NOMO-1 treated with DMSO at 0.1 percent for 48 hours (cell line): ENCODE measurements around the gene SIX5.

Experiments used
- DNase-seq: peaks from one replicate; lab custom pipeline; 2025; ENCODE audit not compliant: unreplicated experiment; lab: John Stamatoyannopoulos, UW

SIX5 gene

DNA sequence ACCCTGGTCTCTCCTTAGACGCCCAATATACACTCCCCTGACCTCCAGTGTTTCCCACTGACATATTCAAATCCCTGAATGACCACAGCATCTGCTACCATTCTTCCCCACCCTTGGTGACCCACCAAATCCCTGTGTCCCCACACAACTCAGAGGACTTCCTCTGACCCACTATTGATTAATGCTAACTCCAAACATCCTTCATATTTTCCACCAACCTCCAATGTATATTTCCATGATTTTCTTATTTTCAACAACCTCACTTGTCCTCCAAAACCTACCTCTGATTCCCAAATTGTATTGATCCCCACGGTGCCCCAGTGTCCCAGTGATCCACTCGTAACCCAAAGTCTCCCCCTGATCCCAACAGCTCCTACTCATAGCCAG is 24.1 kb upstream of the SIX5 start:
- no peak for DNase-seq

DNA sequence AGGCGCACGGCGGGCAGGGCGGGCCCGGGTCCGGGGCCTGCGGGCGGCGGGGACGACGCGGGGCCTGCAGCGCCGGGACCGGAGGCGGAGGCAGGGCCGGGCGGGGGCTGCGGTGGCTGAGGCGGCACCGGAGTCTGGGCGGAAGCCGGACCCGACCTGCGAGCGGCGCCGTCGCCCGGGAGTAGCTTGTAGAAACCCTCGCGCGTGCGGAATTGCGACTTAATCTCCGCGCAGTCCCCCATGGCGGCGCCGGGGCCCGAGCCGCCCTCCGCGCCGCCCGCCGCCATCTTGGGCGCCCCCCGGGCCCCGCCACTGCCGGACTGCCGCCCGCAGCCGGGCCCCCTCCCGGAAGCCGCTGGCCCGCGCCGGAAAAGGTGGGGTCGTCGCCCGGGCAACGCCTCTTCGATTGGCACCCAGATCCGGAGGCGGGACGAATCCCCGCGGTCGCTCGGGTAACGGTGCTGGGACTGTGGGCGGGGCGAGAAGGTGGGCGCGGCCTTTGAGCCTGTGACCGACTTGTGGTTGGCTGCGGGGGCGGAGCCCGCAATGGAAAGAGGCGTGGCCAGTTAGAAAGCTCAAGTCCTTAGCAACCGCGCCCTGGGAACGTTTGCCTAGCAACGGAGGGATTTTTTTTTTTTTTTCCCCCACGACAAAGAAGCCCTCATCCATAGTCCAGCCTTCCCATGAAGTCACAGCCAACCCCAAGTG is 23.6 kb upstream of the SIX5 start, which contains the start of gene DMWD:
Gene DMWD (minus strand): TSS at position 376 of the 708 bp plus-strand sequence. CDS start 89 bp downstream, at position 287.
- DNase-seq: peak; percentile 91

DNA sequence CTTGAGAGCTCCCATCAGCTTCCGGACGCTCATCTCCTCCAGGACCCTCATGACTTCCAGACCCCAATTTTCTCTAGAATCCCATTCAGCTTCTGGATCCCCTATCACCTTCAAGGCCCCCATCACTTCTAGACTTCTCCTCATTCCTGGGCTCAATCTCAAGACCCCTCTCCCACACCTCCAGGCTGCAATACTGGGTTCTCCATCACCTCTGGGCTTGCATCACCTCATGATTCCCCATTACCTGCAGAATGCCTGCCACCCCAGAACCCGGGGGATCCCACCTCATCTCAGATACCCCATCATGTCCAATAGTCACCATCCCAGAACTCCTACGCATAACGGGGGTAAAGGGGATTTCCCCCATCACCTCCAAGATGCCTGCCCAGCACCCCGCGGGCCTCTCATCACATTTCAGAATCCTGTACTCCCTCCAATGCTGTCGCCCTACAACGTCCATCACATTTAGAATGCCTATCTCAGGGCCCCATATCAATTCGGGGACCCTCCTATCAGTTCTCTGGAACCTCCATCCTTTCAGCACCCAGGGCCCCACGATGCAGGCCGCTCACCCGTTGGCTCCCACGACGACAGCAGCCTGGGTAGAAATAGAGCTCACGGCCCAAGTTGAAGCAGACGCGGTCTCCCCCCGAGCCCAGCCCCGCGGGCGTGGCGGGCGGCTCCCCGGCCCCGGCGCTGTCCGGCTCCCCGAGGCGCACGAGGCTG is 22.9 kb upstream of the SIX5 start:
- no peak for DNase-seq

DNA sequence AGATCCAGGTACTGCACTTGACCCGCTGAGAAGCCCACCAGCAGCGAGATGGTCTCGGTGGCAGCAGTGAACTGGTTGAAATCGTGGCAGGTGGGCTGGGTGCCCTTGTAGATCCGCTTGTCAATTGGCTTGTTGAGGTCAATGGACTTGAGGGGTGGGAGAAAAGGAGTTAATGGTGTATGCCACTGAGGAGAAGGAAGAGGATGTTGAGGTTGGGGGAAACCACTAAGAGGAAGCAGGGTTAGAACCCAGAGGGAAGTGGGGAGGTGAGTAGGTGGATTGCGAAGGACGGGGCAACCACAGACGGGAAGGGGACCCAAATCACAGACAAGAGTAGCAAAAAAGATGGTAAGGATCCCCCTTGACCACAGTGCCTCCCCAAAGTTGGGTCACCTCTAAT is 21.9 kb upstream of the SIX5 start:
- DNase-seq: peak; percentile 93

DNA sequence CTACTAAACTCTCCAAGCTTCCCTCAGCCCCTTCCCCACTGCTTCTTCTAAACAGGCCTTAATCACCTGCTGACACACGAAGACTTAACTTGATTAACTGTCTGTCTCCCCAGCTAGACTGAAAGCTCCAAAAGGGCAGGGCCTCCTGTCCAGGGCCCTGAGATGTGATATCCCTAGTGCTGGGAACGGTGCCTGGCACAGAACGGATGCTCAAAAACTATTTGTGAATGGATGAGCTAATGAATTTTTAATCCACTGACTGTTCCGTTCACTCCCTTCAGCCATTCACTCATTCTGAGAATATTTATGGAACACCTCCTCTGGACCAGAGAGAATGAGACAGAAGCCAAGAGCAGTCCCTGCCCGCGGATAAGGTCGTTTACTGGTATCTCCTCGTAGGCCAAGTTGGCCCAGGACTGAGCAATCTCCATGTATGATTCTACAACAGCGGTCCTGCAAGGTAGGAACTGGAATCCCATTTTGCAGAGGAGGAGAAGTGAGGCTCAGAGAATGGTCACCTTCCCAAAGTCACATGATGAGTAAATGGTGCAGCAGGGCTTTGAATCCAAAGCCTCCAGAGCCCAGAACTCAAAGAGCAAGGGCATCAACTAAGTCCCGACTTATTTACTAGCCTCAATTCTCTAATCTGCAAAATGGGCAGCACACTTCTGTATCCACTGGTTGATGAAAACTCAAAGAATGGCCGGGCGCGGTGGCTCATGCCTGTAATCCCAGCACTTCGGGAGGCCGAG is 20.2 kb upstream of the SIX5 start:
- no peak for DNase-seq

DNA sequence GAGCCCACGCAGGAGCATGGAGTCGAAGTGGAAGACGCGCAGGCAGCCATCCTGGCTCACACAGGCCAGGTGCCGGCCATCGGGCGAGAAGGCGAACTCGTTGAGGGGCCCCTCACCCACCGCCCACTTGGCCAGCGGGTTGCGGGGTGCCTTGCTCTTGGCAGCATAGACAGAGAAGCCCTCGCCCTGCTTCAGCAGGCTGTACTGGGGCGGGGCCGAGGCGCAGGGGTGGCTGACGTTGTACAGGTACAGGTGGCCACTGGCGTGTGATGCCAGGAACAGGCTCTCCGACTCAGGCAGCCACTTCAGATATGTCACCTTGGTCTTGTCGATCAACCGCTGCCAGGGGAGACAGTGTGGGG is 17.5 kb upstream of the SIX5 start:
- no peak for DNase-seq

DNA sequence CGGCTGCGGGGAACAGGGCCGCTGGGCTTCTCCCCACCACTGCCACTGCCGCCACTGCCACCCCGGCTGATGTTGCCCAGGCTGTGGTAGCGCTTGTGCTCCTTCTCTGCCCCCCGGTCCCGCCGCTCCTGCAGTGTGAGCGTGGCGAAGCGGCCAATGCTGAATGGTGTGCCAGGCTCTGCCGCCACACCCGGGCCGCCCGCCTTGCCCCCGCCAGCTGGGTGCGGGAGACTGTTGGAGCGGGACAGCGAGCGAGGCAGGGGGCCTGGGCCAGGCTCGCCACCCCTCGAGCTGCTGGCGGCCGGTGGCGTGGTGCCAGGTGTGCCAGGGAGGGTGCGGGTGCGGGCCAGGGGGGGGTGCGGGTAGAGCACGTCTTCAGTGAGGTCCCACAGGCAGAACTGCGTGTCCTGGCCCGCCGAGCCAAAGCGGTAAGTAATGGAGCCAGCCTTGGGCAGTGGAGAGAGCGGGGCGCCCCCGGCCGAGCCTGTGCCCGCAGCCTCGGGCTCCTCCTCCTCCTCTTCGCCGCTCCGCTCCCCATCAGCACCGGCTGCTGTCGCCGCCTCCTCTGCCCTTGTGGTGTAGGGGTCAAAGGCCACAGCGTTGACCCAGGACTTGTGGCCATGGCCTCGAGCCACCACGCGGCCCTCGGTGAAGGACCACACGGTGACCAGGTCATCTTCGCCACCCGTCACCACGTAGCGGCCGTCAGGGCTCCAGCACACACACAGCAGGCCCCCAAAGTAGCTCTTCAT is 16.9 kb upstream of the SIX5 start:
- DNase-seq: no peak

DNA sequence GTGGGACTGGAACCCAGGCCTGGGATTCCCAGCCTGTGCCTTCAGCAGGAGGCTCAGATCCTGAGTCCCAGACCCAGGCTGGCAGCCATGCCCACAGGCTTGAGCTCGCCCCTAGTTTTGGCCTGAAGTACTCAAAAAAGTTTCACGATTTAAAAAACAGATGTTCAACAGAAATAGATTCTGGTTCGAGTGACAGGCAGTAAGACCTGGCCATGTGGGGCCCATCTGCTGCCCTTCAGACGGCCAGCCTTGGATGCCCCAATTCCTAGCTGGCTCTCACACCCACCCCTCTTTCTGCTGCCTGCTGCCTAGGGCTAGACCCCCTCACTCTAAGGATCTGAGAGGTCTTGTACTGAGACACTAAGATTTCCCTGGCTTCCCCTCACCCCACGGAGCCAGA is 16.0 kb upstream of the SIX5 start:
- no peak for DNase-seq

DNA sequence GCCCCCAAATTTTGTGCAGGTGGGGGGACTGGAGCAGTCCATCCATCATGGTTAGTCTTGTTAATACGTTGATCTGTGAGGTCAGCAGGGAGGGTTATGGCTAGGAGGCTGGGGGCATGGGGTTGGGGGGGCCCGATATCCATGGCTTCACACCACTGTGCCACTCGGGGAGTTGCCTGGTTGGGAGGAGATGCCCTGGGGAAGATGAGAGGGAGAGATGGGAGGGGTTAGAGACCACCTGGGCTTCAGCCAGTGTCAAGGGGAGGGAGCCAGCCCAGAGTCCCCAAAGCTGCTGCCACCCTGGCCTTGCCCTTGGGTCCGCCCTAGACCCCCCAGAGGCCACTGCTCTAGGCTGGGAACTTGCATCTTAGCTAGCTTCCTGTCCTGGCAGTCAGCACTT is 15.0 kb upstream of the SIX5 start:
- no peak for DNase-seq

DNA sequence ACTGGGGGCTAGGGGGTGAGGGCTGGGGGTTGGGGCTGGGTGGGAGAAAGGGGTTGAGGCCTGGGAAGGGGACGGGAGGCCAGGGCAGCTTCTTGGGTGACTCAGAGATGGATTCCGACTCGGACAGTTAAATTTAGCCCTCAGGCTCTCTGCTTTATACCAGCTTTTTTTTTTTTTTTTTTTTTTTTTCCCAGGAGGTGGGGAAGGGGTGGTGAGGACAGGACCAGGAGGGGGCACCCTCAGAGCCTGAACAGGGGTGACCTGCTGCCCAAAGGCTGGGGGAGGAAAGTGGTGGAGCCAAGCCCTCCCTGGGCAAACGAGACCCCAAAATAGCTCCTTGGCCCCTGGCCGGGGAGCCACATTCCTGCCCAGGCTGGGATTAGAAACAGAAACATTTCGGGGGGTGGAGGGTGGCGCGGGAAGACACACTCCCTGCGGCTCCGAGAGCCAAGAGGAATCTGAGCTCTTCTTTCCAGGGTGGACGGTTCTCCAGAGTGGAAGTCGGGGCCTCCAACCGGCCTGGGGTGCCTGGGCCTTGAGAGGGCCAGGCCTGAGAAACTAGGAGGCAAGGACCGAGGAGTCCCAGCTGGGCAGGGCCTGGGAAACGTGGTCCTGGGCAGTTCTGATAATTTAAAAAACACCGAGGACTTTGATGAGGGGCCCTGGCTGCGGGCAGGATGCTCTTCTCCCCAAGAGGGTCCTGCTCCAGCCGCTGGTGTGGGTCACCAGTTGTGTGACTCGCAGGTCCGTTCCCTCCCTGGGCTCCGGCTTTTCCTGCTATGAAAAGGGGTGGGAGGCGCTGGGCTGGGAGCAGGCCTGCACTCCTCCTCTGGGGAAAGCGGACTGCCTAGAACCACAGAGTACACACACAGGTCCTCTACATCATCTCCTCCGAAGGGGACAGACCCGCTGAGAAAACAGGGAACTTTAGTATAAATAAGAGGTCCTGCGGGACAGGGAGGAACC is 14.1 kb upstream of the SIX5 start:
- DNase-seq: no peak

DNA sequence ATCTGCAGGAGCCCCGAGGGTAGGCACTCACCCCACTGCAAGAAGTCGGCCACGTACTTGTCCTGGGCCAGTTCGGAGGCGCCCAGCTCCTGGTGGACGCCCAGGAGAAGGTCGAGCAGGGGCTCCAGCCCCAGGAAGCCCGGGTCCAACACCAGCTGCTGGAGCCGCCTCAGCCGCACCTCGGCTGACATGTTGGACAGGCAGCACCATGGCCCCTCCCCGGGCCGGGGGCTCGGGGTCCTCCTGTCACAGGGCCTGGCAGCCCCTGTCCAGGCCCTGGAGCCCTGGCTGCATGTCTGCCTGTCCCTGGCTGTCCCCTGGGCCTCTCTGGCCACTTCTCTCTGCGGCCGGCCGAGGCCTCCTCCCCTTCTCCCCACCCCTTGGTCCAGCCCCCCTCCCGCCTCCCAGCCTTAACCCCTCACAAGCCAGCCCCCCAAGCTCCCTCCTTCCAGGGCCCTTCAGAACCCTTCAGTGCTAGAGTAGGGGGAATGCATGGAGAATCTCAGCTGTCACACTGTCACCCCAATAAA is 13.2 kb upstream of the SIX5 start, which contains the start of gene DMPK:
Gene DMPK (minus strand): TSS at position 329 of the 530 bp plus-strand sequence. CDS start 138 bp downstream, at position 191.
- DNase-seq: no peak

DNA sequence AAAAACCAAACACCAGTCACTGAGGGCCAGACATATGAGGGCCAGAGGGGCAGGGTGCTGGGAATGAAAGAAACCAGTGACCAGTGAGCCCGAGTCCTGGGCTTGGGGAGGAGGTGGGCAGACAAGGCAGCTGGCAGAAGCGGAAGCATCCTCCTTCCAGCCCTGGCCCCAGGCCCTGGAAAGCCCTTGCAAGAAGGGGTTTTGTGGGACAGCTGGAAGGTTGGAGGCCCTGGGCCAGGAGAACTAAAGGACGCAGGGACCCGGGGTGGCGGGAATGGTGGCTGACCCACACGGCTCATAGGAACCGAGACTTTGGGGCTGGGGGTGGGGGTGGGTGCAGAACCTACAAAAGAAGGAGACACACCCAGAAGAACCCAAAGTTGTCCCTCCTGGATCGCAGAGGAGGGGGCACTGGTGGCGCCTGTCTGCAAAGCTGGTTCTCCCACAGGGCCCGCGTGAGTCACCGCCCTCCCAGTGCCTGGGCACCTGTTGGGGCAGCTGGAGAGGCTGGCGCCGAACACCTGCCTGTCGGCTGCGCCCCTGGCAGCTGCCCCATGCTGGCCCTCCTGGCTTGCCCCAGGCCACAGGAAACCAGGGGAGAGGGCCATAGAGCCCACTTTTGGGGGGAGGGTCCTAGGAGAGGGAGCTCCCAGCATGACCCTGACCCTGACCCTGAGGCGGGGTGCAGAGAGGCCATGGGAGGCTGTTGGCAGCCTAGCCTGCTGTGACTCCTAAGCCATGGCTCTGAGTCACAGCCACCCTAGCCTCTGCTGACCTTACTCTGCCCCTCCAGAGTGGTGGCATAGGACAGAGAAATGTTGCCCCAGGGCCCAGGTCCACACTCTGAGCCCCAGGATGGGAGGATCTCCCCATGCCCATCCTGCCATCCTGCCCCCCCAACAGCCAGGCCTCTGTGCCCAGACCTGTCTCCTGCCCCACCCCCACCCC is 12.4 kb upstream of the SIX5 start:
- DNase-seq: no peak

DNA sequence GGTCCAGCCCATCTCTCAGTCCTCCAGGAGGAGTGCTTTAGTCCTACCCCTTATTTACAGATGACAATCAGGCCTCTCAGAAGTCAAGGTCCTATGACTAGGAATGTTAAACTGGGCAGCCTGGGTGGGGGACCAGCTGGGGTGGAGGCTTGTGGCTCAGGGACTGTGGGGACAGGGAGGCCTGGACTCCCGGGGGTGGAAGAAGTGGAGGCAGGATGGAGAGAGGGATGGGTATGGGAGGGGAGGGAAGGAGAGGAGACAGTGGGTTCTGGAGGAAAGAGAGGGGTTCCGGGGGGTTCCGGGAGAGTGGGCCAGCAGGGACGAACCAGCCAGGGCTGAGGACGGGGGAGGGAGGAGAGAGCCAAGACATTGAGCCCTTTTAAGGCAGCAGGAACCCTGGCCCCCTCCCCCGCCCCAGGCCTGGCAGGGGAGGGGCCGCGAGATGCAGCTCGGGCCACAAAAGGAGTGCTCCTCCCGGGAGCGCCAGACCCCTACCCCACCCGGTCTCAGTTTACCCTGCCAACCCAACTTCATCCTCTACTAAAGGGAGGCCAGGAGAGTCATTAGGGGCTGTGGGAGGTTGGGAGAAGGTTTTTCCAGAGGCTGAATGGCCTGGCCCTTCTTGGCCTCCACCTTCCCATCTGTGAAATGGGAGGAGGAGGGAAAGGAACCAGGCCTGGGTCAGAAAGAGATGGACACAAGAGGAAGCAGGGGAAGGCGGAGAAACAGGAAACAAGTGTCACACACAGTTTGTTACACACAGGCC is 11.6 kb upstream of the SIX5 start:
- no peak for DNase-seq

DNA sequence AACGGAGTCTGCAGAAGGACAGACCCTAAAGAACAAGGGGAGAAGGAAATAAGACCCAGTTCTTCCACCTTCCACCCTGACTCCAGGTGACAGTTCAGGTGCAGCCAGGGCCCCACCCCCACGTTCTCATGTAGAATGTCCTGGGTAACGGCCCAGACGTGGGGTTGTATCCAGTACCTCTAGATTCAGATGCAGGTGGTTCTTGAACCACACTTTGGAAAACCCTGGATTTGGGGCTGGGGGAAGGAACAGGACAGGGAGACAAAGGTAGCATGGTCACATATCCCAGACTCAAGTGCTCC is 11.0 kb upstream of the SIX5 start:
- DNase-seq: no peak

DNA sequence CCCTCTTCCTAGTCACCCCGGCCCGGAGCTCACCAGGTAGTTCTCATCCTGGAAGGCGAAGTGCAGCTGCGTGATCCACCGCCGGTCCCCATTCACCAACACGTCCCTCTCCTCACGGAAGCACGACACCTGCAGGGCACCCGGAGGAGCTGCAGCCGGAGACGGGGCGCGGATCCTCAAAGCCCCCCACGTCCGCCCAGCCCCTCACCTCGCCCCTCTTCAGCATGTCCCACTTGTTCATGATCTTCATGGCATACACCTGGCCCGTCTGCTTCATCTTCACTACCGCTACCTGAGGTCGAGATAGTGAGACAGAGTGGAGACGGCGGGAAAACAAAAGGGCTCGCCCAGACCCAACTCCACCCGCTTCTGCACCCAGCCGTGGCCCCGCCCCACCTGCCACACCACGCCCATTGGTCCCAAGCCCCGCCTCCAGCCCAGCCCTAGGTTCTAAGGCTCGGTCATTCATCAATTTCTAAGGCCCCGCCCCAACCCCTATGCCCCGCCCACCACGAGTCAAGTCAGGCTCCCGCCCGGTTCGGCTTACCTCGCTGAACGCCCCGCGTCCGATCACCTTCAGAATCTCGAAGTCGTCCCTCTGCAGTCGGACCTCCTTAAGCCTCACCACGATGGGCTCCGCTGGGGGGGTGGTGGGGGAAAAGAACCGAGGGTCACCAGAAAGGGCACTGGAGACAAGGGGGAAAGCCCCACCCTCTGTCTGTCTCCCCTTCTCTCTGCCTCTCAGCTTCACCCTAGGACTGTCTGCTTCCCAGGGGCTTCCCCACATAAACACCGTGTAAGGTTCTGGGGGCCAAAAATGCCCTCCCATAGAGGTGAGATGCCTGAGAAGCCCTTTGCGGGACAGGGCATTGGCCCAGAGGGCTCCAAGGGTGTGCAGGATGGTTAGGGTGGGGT is 10.4 kb upstream of the SIX5 start:
- DNase-seq: peak; percentile 38

DNA sequence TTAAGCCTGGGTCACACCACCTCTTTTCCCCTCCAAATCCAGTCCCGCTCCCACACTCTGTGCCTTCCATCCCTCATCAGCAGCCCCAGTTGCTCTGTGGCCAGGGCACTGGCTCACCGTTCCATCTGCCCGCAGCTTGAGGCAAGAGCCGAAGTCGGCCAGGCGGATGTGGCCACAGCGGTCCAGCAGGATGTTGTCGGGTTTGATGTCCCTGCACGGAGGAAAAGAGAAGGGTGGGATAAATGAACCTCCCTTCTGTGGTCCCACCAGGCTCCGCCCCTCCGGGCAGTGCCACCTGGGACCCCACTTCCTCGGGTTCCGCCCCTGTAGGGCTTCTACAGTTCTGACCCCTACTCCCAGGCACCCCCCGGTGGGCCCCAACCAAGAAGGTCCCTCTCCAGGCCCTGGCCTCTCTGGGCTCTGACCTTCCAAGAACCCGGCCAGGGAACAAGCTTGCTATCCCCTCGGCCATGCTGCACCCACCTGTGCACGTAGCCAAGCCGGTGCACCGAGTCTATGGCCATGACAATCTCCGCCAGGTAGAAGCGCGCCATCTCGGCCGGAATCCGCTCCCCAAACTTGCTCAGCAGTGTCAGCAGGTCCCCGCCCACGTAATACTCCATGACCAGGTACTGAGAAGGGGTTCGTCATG is 9.1 kb upstream of the SIX5 start:
- no peak for DNase-seq
